GM18520 (cell line): ENCODE measurements around the gene TENM4.

Experiments
- ATAC-seq: cut with Tn5 transposase; IDR thresholded peaks from one replicate; pipeline ENCODE4 v1.9.1; 2021; ENCODE audit not compliant: unreplicated experiment

Gene TENM4

GRCh38 chr11:79094616-79095015, 346.2 kb downstream of the TENM4 start:
- no peak for ATAC-seq

GRCh38 chr11:79092791-79093353, 348.0 kb downstream of the TENM4 start:
- ATAC-seq, result no peak

- ATAC-seq, result no peak
Observed at GRCh38 chr11:79090191-79090705, 350.6 kb downstream of the TENM4 start.

GRCh38 chr11:79089601-79090000, 351.2 kb downstream of the TENM4 start:
- no peak for ATAC-seq

- ATAC-seq, result no peak
Observed at GRCh38 chr11:79088967-79089366, 351.9 kb downstream of the TENM4 start.

GRCh38 chr11:79087961-79088318, 352.9 kb downstream of the TENM4 start:
- ATAC-seq, result no peak

GRCh38 chr11:79087238-79087960, 353.4 kb downstream of the TENM4 start:
- ATAC-seq, result no peak

GRCh38 chr11:79086056-79086455, 354.8 kb downstream of the TENM4 start:
- ATAC-seq, result no peak

GRCh38 chr11:79084382-79084781, 356.4 kb downstream of the TENM4 start:
- ATAC-seq, result no peak

- no peak for ATAC-seq
Observed at GRCh38 chr11:79083352-79083751, 357.5 kb downstream of the TENM4 start.

GRCh38 chr11:79082907-79083306, 357.9 kb downstream of the TENM4 start:
- no peak for ATAC-seq

GRCh38 chr11:79082280-79082679, 358.6 kb downstream of the TENM4 start:
- ATAC-seq, result no peak

GRCh38 chr11:79081471-79082031, 359.3 kb downstream of the TENM4 start:
- no peak for ATAC-seq

- ATAC-seq, result no peak
Observed at GRCh38 chr11:79080551-79080950, 360.3 kb downstream of the TENM4 start.

- ATAC-seq, result no peak
Observed at GRCh38 chr11:79078999-79079398, 361.8 kb downstream of the TENM4 start.

- ATAC-seq, result no peak
Observed at GRCh38 chr11:79078456-79078855, 362.4 kb downstream of the TENM4 start.

GRCh38 chr11:79077702-79078330, 363.0 kb downstream of the TENM4 start:
- ATAC-seq, result no peak

- no peak for ATAC-seq
Observed at GRCh38 chr11:79076526-79077115, 364.2 kb downstream of the TENM4 start.

GRCh38 chr11:79074547-79074946, 366.3 kb downstream of the TENM4 start:
- no peak for ATAC-seq

GRCh38 chr11:79071190-79071589, 369.6 kb downstream of the TENM4 start:
- no peak for ATAC-seq

- no peak for ATAC-seq
Observed at GRCh38 chr11:79070518-79070917, 370.3 kb downstream of the TENM4 start.

GRCh38 chr11:79069504-79069903, 371.3 kb downstream of the TENM4 start:
- ATAC-seq, result no peak
